ENCODE results near the gene COL6A3. TPM values are rescaled to one million over a fixed set of nuclear protein-coding genes. Genes with fewer than 3 reads are reported as not detected.

Gene COL6A3
- total RNA-seq, 1 donor from 2014 or later: 124 TPM

GRCh38 chr2:237296756-237297155 is 117.2 kb downstream of the COL6A3 start:
- DNase-seq (ENCODE audit: low read depth): no peak
- Histone ChIP-seq H3K27me3 (ENCODE audit: control insufficient read depth, insufficient read depth, low read length) (no peaks in the 10 kb centered on the region), H3K4me3 (ENCODE audit: low read depth, low read length) (no peak overlapping the region), H3K36me3 (ENCODE audit: control insufficient read depth, insufficient read depth, low read length) (no peaks in the 10 kb centered on the region)
- TF ChIP-seq CTCF (IDR thresholded peaks at IDR 0.05; ENCODE audit: insufficient read depth, low read length, poor library complexity, severe bottlenecking): no peak

- H3K27me3 ChIP-seq (ENCODE audit: control insufficient read depth, insufficient read depth, low read length): no peaks in the 10 kb centered on the region
- no peak overlapping the region for H3K4me3 ChIP-seq (ENCODE audit: low read depth, low read length)
- no peaks in the 10 kb centered on the region for H3K36me3 ChIP-seq (ENCODE audit: control insufficient read depth, insufficient read depth, low read length)
- no peak for DNase-seq (ENCODE audit: low read depth)
- no peak for TF ChIP-seq CTCF (IDR thresholded peaks at IDR 0.05; ENCODE audit: insufficient read depth, low read length, poor library complexity, severe bottlenecking)
Measured at GRCh38 chr2:237295889-237296480, 118.0 kb downstream of the COL6A3 start.

- DNase-seq (ENCODE audit: low read depth): no peak
- Histone ChIP-seq H3K36me3 (ENCODE audit: control insufficient read depth, insufficient read depth, low read length) (no peaks in the 10 kb centered on the region), H3K4me3 (ENCODE audit: low read depth, low read length) (no peak overlapping the region), H3K27me3 (ENCODE audit: control insufficient read depth, insufficient read depth, low read length) (no peaks in the 10 kb centered on the region)
- TF ChIP-seq CTCF (IDR thresholded peaks at IDR 0.05; ENCODE audit: insufficient read depth, low read length, poor library complexity, severe bottlenecking): no peak
Measured at GRCh38 chr2:237294460-237294859, 119.5 kb downstream of the COL6A3 start.

GRCh38 chr2:237293978-237294377 is 120.0 kb downstream of the COL6A3 start:
- H3K27me3 ChIP-seq (ENCODE audit: control insufficient read depth, insufficient read depth, low read length): no peaks in the 10 kb centered on the region
- no peak overlapping the region for H3K4me3 ChIP-seq (ENCODE audit: low read depth, low read length)
- H3K36me3 ChIP-seq (ENCODE audit: control insufficient read depth, insufficient read depth, low read length): no peaks in the 10 kb centered on the region
- no peak for DNase-seq (ENCODE audit: low read depth)
- TF ChIP-seq CTCF (IDR thresholded peaks at IDR 0.05; ENCODE audit: insufficient read depth, low read length, poor library complexity, severe bottlenecking): no peak

GRCh38 chr2:237291138-237291792 is 122.7 kb downstream of the COL6A3 start:
- no peak for TF ChIP-seq CTCF (IDR thresholded peaks at IDR 0.05; ENCODE audit: insufficient read depth, low read length, poor library complexity, severe bottlenecking)
- DNase-seq (ENCODE audit: low read depth): no peak
- no peak overlapping the region for H3K4me3 ChIP-seq (ENCODE audit: low read depth, low read length)

GRCh38 chr2:237290261-237290660 is 123.7 kb downstream of the COL6A3 start:
- no peak overlapping the region for H3K4me3 ChIP-seq (ENCODE audit: low read depth, low read length)
- H3K36me3 ChIP-seq (ENCODE audit: control insufficient read depth, insufficient read depth, low read length): no peaks in the 10 kb centered on the region
- TF ChIP-seq CTCF (IDR thresholded peaks at IDR 0.05; ENCODE audit: insufficient read depth, low read length, poor library complexity, severe bottlenecking): no peak
- no peaks in the 10 kb centered on the region for H3K27me3 ChIP-seq (ENCODE audit: control insufficient read depth, insufficient read depth, low read length)
- no peak for DNase-seq (ENCODE audit: low read depth)

More at GRCh38 chr2:237291138-237291792, 122.7 kb downstream of the COL6A3 start:
- Histone ChIP-seq H3K27me3 (ENCODE audit: control insufficient read depth, insufficient read depth, low read length) (no peaks in the 10 kb centered on the region), H3K36me3 (ENCODE audit: control insufficient read depth, insufficient read depth, low read length) (no peaks in the 10 kb centered on the region)
